Measurements from ENCODE around the gene RBM44.

RBM44 gene

GRCh38 chr2:237870126-237870525 is 71.5 kb downstream of the RBM44 start:
- DNase-seq (ENCODE audit: low read depth) = no peak

- DNase-seq (ENCODE audit: low read depth) = no peak
Measured at GRCh38 chr2:237870754-237871651, 72.4 kb downstream of the RBM44 start.

GRCh38 chr2:237872178-237872887 is 73.8 kb downstream of the RBM44 start:
- DNase-seq (ENCODE audit: low read depth) = no peak

GRCh38 chr2:237873421-237873831 is 74.8 kb downstream of the RBM44 start:
- DNase-seq (ENCODE audit: low read depth) = no peak

GRCh38 chr2:237873897-237874551 is 75.4 kb downstream of the RBM44 start:
- no peak for DNase-seq (ENCODE audit: low read depth)

- no peak for DNase-seq (ENCODE audit: low read depth)
Measured at GRCh38 chr2:237874585-237875161, 76.1 kb downstream of the RBM44 start.

GRCh38 chr2:237875256-237876060 is 76.9 kb downstream of the RBM44 start:
- DNase-seq (ENCODE audit: low read depth) = no peak

- DNase-seq (ENCODE audit: low read depth) = no peak
Measured at GRCh38 chr2:237876061-237876526, 77.5 kb downstream of the RBM44 start.

GRCh38 chr2:237876532-237876931 is 78.0 kb downstream of the RBM44 start:
- no peak for DNase-seq (ENCODE audit: low read depth)

- DNase-seq (ENCODE audit: low read depth) = no peak
Measured at GRCh38 chr2:237876951-237877491, 78.4 kb downstream of the RBM44 start.

- DNase-seq (ENCODE audit: low read depth) = no peak
Measured at GRCh38 chr2:237877576-237878307, 79.2 kb downstream of the RBM44 start.

GRCh38 chr2:237878321-237879057 is 79.9 kb downstream of the RBM44 start:
- no peak for DNase-seq (ENCODE audit: low read depth)

- no peak for DNase-seq (ENCODE audit: low read depth)
Measured at GRCh38 chr2:237879058-237879430, 80.5 kb downstream of the RBM44 start.

GRCh38 chr2:237879991-237880560 is 81.5 kb downstream of the RBM44 start:
- DNase-seq (ENCODE audit: low read depth) = no peak

- DNase-seq (ENCODE audit: low read depth) = no peak
Measured at GRCh38 chr2:237882510-237883481, 84.2 kb downstream of the RBM44 start.

GRCh38 chr2:237883951-237884446 is 85.4 kb downstream of the RBM44 start:
- no peak for DNase-seq (ENCODE audit: low read depth)

- DNase-seq (ENCODE audit: low read depth) = no peak
Measured at GRCh38 chr2:237884681-237885080, 86.1 kb downstream of the RBM44 start.

Data from stimulated activated CD8-positive, alpha-beta memory T cell treated with anti-CD3 and anti-CD28 coated beads, Interleukin-4, amount 100 ng/mL, for 24 hours (primary cell).